Endothelial cell of hepatic sinusoid (primary cell): ENCODE measurements around the gene DUSP15.

Experiments used
- in situ Hi-C: cut with HindIII; loops from 2 replicates; pipeline ENCODE4 v1.10.0; 2017; ENCODE audit warnings: low sequenced_read_pairs

Gene DUSP15

GRCh38 chr20:31826074-31826473, 44.3 kb downstream of the DUSP15 start:
- in situ Hi-C loops: no loop called here

- in situ Hi-C loops: no loop called here
Observed at GRCh38 chr20:31824554-31825313, 45.6 kb downstream of the DUSP15 start.

DNA sequence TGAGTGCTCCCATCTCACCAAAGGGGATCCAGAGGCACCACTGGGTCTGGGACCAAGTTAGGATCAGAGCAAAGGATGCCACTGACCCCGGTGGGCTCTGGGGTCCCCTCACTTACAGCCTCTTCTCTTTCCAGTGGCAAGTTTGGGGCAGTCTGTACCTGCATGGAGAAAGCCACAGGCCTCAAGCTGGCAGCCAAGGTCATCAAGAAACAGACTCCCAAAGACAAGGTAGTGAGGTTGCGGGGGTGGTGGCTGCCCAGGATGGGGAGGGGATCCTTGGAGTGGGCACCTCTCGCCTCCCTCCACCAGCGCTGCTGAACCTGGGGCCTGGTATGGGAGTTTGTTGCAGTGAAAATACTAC, 46.2 kb downstream of the DUSP15 start:
- in situ Hi-C loops: no loop called here

GRCh38 chr20:31823360-31824124, 46.8 kb downstream of the DUSP15 start:
- in situ Hi-C loops: no loop called here

DNA sequence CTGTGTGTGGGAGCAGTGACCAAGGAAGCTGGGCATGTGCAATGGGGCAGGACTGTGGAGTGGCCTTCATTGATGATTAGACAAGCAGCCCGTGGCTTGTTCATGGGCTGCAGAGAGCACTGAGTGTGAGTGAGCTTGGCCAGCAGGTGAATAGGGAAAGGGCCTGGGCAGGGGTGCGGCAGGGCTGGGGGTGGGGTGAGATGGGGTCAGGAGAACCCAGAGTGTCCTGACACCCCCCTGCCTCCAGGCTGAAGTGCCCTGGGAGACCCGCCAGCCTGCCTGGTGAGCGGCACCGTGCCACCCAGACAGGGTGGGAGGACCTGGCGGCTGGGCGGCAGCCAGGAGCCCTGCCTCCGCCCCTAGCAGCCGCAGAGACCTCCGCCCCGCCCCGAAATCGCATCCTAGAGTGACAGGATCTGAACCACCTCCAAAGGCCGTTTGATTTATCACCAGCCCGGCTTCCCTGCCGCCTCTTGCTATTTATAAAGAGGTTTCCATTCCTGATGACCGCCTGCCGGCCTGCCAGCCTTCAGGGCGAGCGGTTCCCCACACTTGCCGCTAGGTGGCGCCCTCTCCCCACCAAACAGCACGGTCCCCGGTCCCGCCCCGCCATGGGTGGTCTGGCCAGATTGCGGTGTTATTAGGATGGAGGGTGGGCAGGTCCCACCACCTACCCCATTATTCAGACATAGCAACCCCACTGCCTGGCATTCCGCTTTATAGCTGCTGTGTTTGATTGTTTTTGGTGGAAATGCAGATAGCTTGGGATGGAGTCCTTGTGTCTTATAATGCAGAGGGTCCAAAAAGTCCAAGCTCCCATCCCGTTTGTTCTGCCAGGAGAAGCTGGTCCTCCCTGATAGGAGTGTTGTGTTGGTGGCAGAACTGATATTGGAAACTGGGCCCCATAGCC, 47.7 kb downstream of the DUSP15 start:
- in situ Hi-C loops: no loop called here

DNA sequence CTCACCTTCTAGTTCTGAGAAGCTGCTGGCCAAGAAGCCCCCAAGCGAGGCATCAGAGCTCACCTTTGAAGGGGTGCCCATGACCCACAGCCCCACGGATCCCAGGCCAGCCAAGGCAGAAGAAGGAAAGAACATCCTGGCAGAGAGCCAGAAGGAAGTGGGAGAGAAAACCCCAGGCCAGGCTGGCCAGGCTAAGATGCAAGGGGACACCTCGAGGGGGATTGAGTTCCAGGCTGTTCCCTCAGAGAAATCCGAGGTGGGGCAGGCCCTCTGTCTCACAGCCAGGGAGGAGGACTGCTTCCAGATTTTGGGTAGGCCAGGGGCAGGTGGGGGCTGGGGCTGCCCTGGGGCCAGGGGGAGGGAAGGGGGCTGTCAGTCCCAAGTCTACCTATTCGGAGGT, 48.9 kb downstream of the DUSP15 start:
- in situ Hi-C loops: no loop called here

- in situ Hi-C loops: no loop called here
Observed at GRCh38 chr20:31820228-31820627, 50.1 kb downstream of the DUSP15 start.

GRCh38 chr20:31819083-31819784, 51.1 kb downstream of the DUSP15 start, which contains the start of gene MYLK2:
TSS of gene MYLK2 (plus strand) at chr20:31819356. CDS start at chr20:31819581, 225 bp downstream.
- in situ Hi-C loops: loop anchor here (5.0 to 10.0 kb wide), 2 partner anchors 123 to 396 kb away; no protein-coding TSS in a partner anchor

- in situ Hi-C loops: loop anchor here (5.0 to 10.0 kb wide), 2 partner anchors 124 to 396 kb away; no protein-coding TSS in a partner anchor
Observed at GRCh38 chr20:31818376-31818908, 51.9 kb downstream of the DUSP15 start.

DNA sequence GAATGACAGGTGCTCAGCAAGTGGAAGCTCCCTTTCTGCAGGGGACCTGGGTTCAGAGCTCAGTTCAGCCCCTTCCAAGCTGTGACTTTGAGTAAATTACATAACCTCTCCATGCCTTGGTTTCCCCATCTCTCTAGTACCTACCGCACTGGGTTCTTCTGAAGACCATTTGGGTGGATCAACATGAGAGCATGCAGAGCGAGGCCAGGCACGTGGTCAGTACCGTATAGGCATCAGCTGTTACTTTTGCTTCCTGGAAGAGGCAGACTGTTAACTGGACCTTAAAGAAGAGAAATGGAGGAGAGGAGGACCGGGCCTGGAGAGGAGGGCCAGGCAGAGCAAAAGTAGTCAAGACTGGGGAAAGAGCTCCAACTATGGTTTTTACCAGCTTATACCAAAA, 52.9 kb downstream of the DUSP15 start:
- in situ Hi-C loops: loop anchor here (5.0 to 10.0 kb wide), 2 partner anchors 125 to 397 kb away; no protein-coding TSS in a partner anchor

DNA sequence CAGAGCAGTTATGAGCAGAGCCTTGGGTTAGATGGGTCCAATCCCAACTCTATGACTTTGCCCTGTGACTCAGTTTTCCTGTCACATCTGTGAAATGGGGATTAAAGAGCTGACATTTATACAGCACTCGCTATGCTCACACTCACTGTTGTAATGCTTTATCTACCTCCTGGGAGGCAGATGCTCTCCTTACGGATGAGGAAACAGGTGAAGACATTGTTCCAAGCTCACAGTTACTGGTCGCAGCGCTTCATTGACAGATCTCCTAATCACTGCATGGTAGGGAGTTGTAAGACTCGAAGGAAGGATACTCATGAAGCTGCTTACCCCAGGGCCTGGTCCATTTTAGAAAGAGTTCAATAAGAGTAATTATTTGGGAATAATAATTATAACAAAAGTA, 54.1 kb downstream of the DUSP15 start:
- in situ Hi-C loops: loop anchor here (5.0 to 10.0 kb wide), 2 partner anchors 126 to 399 kb away; no protein-coding TSS in a partner anchor

DNA sequence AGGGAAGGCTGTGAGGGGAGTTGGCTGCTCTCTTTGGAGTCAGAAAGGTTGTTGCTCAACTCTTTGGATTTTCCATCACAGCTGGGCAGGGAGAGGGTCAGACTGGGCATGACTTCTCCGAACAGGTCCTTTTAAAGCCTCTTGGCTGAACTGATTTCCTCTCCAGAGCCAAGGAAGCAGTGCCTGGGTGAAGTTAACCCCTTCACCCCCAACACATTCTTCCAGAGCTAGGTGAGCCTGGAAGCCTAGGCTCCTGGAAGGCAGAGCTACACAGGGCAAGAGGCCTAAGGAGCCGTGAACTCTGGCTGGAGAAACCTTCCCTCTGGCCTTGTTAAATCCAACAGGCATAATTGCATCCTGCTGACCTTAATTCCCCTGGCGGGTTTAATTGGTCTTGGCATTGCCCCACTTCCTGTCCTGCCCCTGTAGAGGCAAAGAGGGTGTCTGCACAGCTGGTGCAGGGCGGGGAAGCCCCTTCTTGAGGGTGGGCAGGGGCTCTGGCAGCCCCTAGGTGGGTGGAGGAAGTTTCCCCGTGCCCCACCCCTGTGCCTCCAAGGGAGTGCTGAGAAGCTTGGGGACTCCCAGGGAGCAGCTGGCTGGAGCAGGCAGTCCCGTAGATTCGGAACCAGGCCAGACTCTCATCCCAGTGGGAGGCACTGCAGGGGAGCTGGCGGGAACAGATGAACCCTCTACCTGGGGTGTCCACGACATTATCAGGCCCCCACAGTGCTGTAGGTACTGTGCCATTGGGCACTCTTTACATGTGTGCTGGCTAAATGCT, 54.7 kb downstream of the DUSP15 start:
- in situ Hi-C loops: loop anchor here (5.0 to 10.0 kb wide), 2 partner anchors 127 to 399 kb away; no protein-coding TSS in a partner anchor

- in situ Hi-C loops: loop anchor here (5.0 to 10.0 kb wide), 2 partner anchors 108 to 401 kb away; no protein-coding TSS in a partner anchor
Observed at GRCh38 chr20:31814142-31814541, 56.2 kb downstream of the DUSP15 start.

- in situ Hi-C loops: loop anchor here (5.0 to 10.0 kb wide), 2 partner anchors 109 to 401 kb away; no protein-coding TSS in a partner anchor
Observed at GRCh38 chr20:31813611-31814010, 56.7 kb downstream of the DUSP15 start.

- in situ Hi-C loops: loop anchor here (5.0 to 10.0 kb wide), 2 partner anchors 110 to 403 kb away; no protein-coding TSS in a partner anchor
Observed at GRCh38 chr20:31811796-31812728, 58.3 kb downstream of the DUSP15 start.

DNA sequence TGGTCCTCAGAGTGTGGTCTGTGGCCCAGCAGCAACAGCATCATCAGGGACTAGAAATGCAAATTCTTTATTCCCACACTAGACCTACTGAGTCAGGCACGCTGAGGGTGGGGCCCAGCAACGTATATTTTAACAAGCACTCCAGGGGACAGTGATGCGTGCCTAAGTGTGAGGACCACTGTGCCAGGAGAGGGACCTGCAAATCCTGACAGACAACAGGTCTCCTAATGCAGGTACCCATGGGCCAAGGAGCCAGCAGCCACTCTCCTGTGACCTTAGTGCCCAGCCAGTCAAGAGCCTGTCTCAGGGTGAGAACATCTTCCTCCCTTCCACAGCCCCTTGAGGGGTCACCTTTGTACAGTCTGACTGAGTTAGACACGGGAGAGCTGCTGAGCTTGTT, 59.1 kb downstream of the DUSP15 start:
- in situ Hi-C loops: loop anchor here (5.0 to 10.0 kb wide), 2 partner anchors 111 to 404 kb away; no protein-coding TSS in a partner anchor
